PC-3 (cell line): ENCODE measurements around the gene ARHGAP31. TPM values are rescaled to one million over a fixed set of nuclear protein-coding genes. Genes with fewer than 3 reads are reported as not detected.
"Not testable (repeated sequence)": the region's sequence is repeated elsewhere in the genome, so short reads cannot be mapped to it uniquely, and the experiment has no call there.

Source experiments
- ATAC-seq: fragments of 200-7000 bp; cut with Tn5 transposase; 2 replicates; pipeline ENCODE4 v1.9.1; 2020; ENCODE audit warnings: mild to moderate bottlenecking, moderate library complexity
- BruUV-seq: library from RNA; stranded (reverse); fragments of 400-500 nt; replicated peaks from 2 replicates; lab custom pipeline; 2021; lab: Mats Ljungman, UMichigan
- CTCF ChIA-PET: fragments of 300-600 bp; sonication (Branson Sonifier 250); formaldehyde crosslinking; loops from one replicate; lab custom pipeline; 2022; ENCODE audit warnings: antibody characterized with exemption; lab: Charles Lee
- POLR2A ChIA-PET: fragments of 300-600 bp; sonication (Branson Sonifier 250); formaldehyde crosslinking; loops from one replicate; lab custom pipeline; 2022; ENCODE audit warnings: antibody characterized with exemption; ENCODE audit not compliant: unreplicated experiment; lab: Charles Lee
- DNase-seq: peaks from one replicate; pipeline ENCODE4 v3.0.0-alpha.2; 2015
- H2AFZ ChIP-seq: fragments of 300-600 bp; sonication (generic); 2 replicates; pipeline ENCODE4 v1.6.0; 2016; ENCODE audit warnings: antibody characterized with exemption, low read length
- H3F3A ChIP-seq: fragments of 300-600 bp; sonication (generic); one replicate; pipeline ENCODE4 v1.6.0; 2017; ENCODE audit warnings: antibody characterized with exemption, low read length, control low read depth, mild to moderate bottlenecking; ENCODE audit not compliant: unreplicated experiment
- H3K27ac ChIP-seq: fragments of 300-600 bp; sonication (generic); 2 replicates; pipeline ENCODE4 v1.5.1; 2016; ENCODE audit warnings: mild to moderate bottlenecking, low read length
- H3K27me3 ChIP-seq: fragments of 300-600 bp; sonication (generic); 2 replicates; pipeline ENCODE4 v1.6.1; 2016; ENCODE audit warnings: low read length, mixed read lengths
- H3K36me3 ChIP-seq: fragments of 300-600 bp; sonication (generic); 2 replicates; pipeline ENCODE4 v1.6.1; 2016; ENCODE audit warnings: low read depth, mixed run types, low read length, mixed read lengths
- H3K4me1 ChIP-seq: fragments of 300-600 bp; sonication (generic); 2 replicates; pipeline ENCODE4 v1.5.1; 2016; ENCODE audit warnings: low read length; ENCODE audit not compliant: insufficient read depth
- H3K4me2 ChIP-seq: fragments of 300-600 bp; sonication (generic); 2 replicates; pipeline ENCODE4 v1.6.0; 2016; ENCODE audit warnings: low read length
- H3K4me3 ChIP-seq: fragments of 300-600 bp; sonication (generic); 2 replicates; pipeline ENCODE4 v1.5.1; 2016; ENCODE audit warnings: mild to moderate bottlenecking, low read length, mixed read lengths
- H3K79me2 ChIP-seq: fragments of 300-600 bp; sonication (generic); 2 replicates; pipeline ENCODE4 v1.6.1; 2017; ENCODE audit warnings: low read length, mixed read lengths
- H3K9ac ChIP-seq: fragments of 300-600 bp; sonication (generic); 2 replicates; pipeline ENCODE4 v1.6.0; 2016; ENCODE audit warnings: mild to moderate bottlenecking, low read length
- H3K9me2 ChIP-seq: fragments of 300-600 bp; sonication (generic); replicated peaks from 2 replicates; pipeline ENCODE4 v1.6.1; 2016; ENCODE audit warnings: mixed run types, low read length, mixed read lengths
- H3K9me3 ChIP-seq: fragments of 300-600 bp; sonication (generic); 2 replicates; pipeline ENCODE4 v1.6.1; 2016; ENCODE audit warnings: low read length, mixed read lengths
- H4K20me1 ChIP-seq: fragments of 300-600 bp; sonication (generic); 2 replicates; pipeline ENCODE4 v1.6.1; 2016; ENCODE audit warnings: low read length, mixed read lengths
- EZH2 ChIP-seq: fragments of 300-600 bp; sonication (generic); IDR thresholded peaks from one replicate; pipeline ENCODE4 v1.6.1; 2017; ENCODE audit warnings: antibody characterized with exemption, mild to moderate bottlenecking, low read length; ENCODE audit not compliant: unreplicated experiment
- EZH2phosphoT487 ChIP-seq: fragments of 300-600 bp; sonication (generic); IDR thresholded peaks from 2 replicates; pipeline ENCODE4 v1.6.1; 2018; ENCODE audit warnings: mild to moderate bottlenecking, antibody characterized with exemption, low read length, borderline replicate concordance
- intact Hi-C: fragments of 100-400 bp; cut with micrococcal nuclease; formaldehyde crosslinking; loops from 2 replicates; pipeline ENCODE4 v1.9.0; 2023
- total RNA-seq: library from RNA; depleted of rRNA; stranded (reverse); fragments of >200 nt; gene quantifications from 2 replicates; pipeline ENCODE4 v1.2.3, GENCODE V29; 2014
- TF ChIP-seq, protein P1 (sequence below): fragments of 300-600 bp; sonication (generic); conservative IDR thresholded peaks from 2 replicates; pipeline ENCODE4 v1.5.1; 2017; ENCODE audit warnings: antibody characterized with exemption, low read depth, mild to moderate bottlenecking, low read length

The ARHGAP31 gene
- total RNA-seq, 1 experiment from 2014 or later: 7.8 TPM

DNA sequence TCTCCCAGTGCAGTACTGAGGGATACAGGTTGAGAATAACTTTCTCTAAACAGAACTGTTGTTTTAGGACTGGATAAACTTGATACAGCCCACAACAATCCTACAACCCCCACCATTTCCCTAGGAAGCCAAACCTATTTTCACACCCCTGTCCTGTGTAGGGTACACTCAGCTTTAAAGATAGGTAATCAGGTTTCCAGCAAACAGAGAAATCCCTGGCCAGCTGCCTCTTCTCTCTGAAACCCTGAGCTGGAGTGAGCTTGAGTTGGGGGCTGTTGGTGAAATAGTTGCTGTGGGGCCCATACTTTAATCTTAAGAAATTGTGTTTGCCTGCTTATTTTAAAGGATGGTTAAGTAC lies 22.1 kb downstream of the ARHGAP31 start:
- TF ChIP-seq EZH2phosphoT487 (no peak), EZH2 (no peak)
- TF ChIP-seq, protein P1, sequence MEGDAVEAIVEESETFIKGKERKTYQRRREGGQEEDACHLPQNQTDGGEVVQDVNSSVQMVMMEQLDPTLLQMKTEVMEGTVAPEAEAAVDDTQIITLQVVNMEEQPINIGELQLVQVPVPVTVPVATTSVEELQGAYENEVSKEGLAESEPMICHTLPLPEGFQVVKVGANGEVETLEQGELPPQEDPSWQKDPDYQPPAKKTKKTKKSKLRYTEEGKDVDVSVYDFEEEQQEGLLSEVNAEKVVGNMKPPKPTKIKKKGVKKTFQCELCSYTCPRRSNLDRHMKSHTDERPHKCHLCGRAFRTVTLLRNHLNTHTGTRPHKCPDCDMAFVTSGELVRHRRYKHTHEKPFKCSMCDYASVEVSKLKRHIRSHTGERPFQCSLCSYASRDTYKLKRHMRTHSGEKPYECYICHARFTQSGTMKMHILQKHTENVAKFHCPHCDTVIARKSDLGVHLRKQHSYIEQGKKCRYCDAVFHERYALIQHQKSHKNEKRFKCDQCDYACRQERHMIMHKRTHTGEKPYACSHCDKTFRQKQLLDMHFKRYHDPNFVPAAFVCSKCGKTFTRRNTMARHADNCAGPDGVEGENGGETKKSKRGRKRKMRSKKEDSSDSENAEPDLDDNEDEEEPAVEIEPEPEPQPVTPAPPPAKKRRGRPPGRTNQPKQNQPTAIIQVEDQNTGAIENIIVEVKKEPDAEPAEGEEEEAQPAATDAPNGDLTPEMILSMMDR: no peak
- ChIA-PET POLR2A (no interaction called here), CTCF (interaction anchor here (0.6 kb wide), 1 partner anchor 12 kb away, joined by 3 read pairs; no protein-coding TSS in a partner anchor)
- DNase-seq: no peak
- H2AFZ ChIP-seq: no peak overlapping the region
- H3K9me3 ChIP-seq: no peaks in the 10 kb centered on the region
- no peak overlapping the region for H3K9ac ChIP-seq
- BruUV-seq: no TSS peak
- peaks cover 16% of the 10 kb centered on the region; the same call in 1 of the 2 replicates for H3K79me2 ChIP-seq
- H3K4me2 ChIP-seq: no peak overlapping the region
- H3F3A ChIP-seq: no peaks in the 10 kb centered on the region
- no peaks in the 10 kb centered on the region for H3K27me3 ChIP-seq
- intact Hi-C loops: no loop called here
- no peak overlapping the region for H3K4me3 ChIP-seq
- H3K9me2 ChIP-seq: no peaks in the 10 kb centered on the region
- no peaks in the 10 kb centered on the region for H3K36me3 ChIP-seq
- ATAC-seq: no peak
- H3K27ac ChIP-seq: no peak overlapping the region
- H3K4me1 ChIP-seq: peaks cover 13% of the 10 kb centered on the region
- H4K20me1 ChIP-seq: no peaks in the 10 kb centered on the region

DNA sequence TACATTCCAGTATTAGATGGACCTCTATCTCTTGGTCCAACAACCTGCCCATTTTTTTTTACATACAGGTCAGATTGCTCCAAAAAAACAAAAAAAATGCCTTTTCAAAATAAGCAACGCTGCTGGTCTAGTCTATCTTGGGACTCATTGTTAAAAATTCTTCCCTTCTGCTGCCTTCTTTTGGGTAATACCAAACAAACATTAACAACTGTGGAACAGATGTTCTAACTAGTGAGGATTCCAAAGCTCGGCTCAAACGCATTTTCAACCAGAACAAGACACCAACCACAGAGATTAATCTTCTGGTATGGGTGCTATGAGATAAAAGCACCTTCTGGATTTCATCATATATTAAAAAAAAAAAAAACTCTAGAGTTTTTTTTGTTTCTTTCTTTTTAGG lies 24.7 kb downstream of the ARHGAP31 start:
- intact Hi-C loops: no loop called here

DNA sequence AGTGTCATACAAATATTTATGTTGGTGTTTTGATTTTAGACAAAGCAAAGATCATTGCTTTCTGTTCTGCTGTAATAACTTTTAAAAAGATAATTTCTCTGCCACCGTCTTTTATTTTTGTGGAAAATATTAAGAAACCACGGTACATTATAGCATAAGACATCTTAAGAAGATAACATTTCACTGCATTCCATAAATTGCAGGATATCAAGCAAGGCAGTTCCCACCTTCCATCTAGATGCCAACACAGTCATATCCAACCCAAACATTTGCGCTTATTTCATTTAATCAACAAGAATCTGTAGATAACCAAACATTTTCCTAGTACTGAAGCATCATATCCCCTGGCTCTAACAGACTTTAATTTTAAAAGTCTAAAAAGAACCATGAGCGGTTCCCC lies 25.1 kb downstream of the ARHGAP31 start:
- no TSS peak for BruUV-seq
- DNase-seq (no peak), ATAC-seq (no peak)
- TF ChIP-seq, protein P1: no peak
- Histone ChIP-seq H3K4me1 (peaks cover 19% of the 10 kb centered on the region), H2AFZ (no peak overlapping the region), H3K4me2 (no peak overlapping the region), H4K20me1 (no peaks in the 10 kb centered on the region), H3K4me3 (no peak overlapping the region), H3K27me3 (no peaks in the 10 kb centered on the region), H3F3A (no peaks in the 10 kb centered on the region), H3K27ac (no peak overlapping the region), H3K9me3 (no peaks in the 10 kb centered on the region), H3K36me3 (no peaks in the 10 kb centered on the region), H3K9ac (no peak overlapping the region), H3K9me2 (no peaks in the 10 kb centered on the region), H3K79me2 (peaks cover 16% of the 10 kb centered on the region)
- intact Hi-C loops: no loop called here
- ChIA-PET POLR2A (interaction anchor here (0.7 kb wide), 1 partner anchor 24 kb away, joined by 8 read pairs; no protein-coding TSS in a partner anchor), CTCF (no interaction called here)

More for the DNA sequence above, 24.7 kb downstream of the ARHGAP31 start:
- Histone ChIP-seq H4K20me1 (no peaks in the 10 kb centered on the region), H3K79me2 (peaks cover 16% of the 10 kb centered on the region), H2AFZ (no peak overlapping the region), H3K9me2 (no peaks in the 10 kb centered on the region), H3K4me2 (no peak overlapping the region), H3K9ac (no peak overlapping the region), H3K36me3 (no peaks in the 10 kb centered on the region), H3K4me1 (peaks cover 17% of the 10 kb centered on the region), H3K27ac (no peak overlapping the region), H3F3A (no peaks in the 10 kb centered on the region), H3K9me3 (no peaks in the 10 kb centered on the region), H3K4me3 (no peak overlapping the region), H3K27me3 (no peaks in the 10 kb centered on the region)
- BruUV-seq: no TSS peak
- TF ChIP-seq, protein P1: no peak
- no peak for TF ChIP-seq EZH2phosphoT487
- no peak for TF ChIP-seq EZH2
- no peak for ATAC-seq
- CTCF ChIA-PET: no interaction called here
- POLR2A ChIA-PET: interaction anchor here (0.7 kb wide), 1 partner anchor 24 kb away, joined by 8 read pairs; no protein-coding TSS in a partner anchor
- no peak for DNase-seq

DNA sequence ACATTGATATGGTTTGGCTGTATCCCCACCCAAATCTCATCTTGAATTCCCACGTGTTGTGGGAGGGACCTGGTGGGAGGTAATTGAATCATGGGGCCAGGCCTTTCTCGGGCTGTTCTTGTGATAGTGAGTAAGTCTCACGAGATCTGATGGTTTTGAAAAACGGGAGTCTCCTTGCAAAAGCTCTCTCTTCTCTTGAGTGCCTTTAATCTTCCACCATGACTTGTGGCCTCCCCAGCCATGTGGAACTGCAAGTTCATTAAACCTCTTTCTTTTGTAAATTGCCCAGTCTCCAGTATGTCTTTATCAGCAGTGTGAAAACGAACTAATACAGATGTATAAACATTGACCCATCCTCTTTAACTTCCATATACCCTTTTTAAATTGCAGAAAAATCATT lies 26.6 kb downstream of the ARHGAP31 start:
- H3K4me2 ChIP-seq, BruUV-seq, H3F3A ChIP-seq, intact Hi-C loops, H3K36me3 ChIP-seq, DNase-seq, H4K20me1 ChIP-seq, H3K4me3 ChIP-seq, H3K9ac ChIP-seq, H3K9me2 ChIP-seq, H3K9me3 ChIP-seq, H3K27me3 ChIP-seq, H2AFZ ChIP-seq, ATAC-seq, H3K27ac ChIP-seq, POLR2A ChIA-PET, CTCF ChIA-PET: not testable (repeated sequence)
- Histone ChIP-seq H3K79me2 (peaks cover 16% of the 10 kb centered on the region), H3K4me1 (peaks cover 19% of the 10 kb centered on the region)
